ENCODE results near the gene HIGD1B.
A peak's percentile ranks its signal among the peaks of the same experiment; 100 is the strongest.
"Not testable (repeated sequence)": the region's sequence is repeated elsewhere in the genome, so short reads cannot be mapped to it uniquely, and the experiment has no call there.

Gene HIGD1B

GRCh38 chr17:44847586-44847985 lies at the start of gene HIGD1B:
HIGD1B (plus strand) TSS chr17:44847883; CDS start chr17:44848153, 270 bp downstream.
- peaks cover 42% of the 10 kb centered on the region for H3K36me3 Mint-ChIP-seq (ENCODE audit: low read depth)
- H3K9me3 Mint-ChIP-seq, result no peaks in the 10 kb centered on the region
- H3K27me3 Mint-ChIP-seq, result no peaks in the 10 kb centered on the region
- H3K4me3 Mint-ChIP-seq, result no peak within 1 kb of the TSS
- peak within 1 kb of the TSS; percentile 53 for H3K27ac Mint-ChIP-seq
- no peaks in the 10 kb centered on the region for H3K4me1 Mint-ChIP-seq (ENCODE audit: low read depth)
- no peak for DNase-seq

GRCh38 chr17:44798356-44798755 lies 49.3 kb upstream of the HIGD1B start:
- Mint-ChIP-seq H3K36me3 (ENCODE audit: low read depth) (no peaks in the 10 kb centered on the region), H3K27me3 (no peaks in the 10 kb centered on the region)
- no peak for DNase-seq

GRCh38 chr17:44801880-44802279 lies 45.8 kb upstream of the HIGD1B start:
- Mint-ChIP-seq H3K4me3 (no peak overlapping the region), H3K27ac (no peak overlapping the region), H3K4me1 (ENCODE audit: low read depth) (no peaks in the 10 kb centered on the region), H3K9me3 (no peaks in the 10 kb centered on the region), H3K27me3 (peaks cover 5% of the 10 kb centered on the region), H3K36me3 (ENCODE audit: low read depth) (peaks cover 4% of the 10 kb centered on the region)
- DNase-seq, result no peak

More at GRCh38 chr17:44798356-44798755, 49.3 kb upstream of the HIGD1B start:
- Mint-ChIP-seq H3K9me3 (no peaks in the 10 kb centered on the region), H3K27ac (no peak overlapping the region), H3K4me1 (ENCODE audit: low read depth) (peaks cover 4% of the 10 kb centered on the region), H3K4me3 (no peak overlapping the region)

GRCh38 chr17:44804302-44805089 lies 43.2 kb upstream of the HIGD1B start:
- Mint-ChIP-seq H3K27me3 (peaks cover 12% of the 10 kb centered on the region), H3K4me3 (no peak overlapping the region), H3K36me3 (ENCODE audit: low read depth) (peaks cover 4% of the 10 kb centered on the region), H3K4me1 (ENCODE audit: low read depth) (no peaks in the 10 kb centered on the region), H3K9me3 (no peaks in the 10 kb centered on the region), H3K27ac (no peak overlapping the region)
- no peak for DNase-seq

- Mint-ChIP-seq H3K27me3 (peaks cover 12% of the 10 kb centered on the region), H3K36me3 (ENCODE audit: low read depth) (peaks cover 4% of the 10 kb centered on the region), H3K4me1 (ENCODE audit: low read depth) (no peaks in the 10 kb centered on the region), H3K9me3 (no peaks in the 10 kb centered on the region), H3K27ac (no peak overlapping the region), H3K4me3 (no peak overlapping the region)
- DNase-seq, result no peak
These were observed 40.4 kb upstream of the HIGD1B start for GRCh38 chr17:44807093-44807816.

- no peak overlapping the region for H3K4me3 Mint-ChIP-seq
- no peaks in the 10 kb centered on the region for H3K4me1 Mint-ChIP-seq (ENCODE audit: low read depth)
- DNase-seq, result no peak
- peaks cover 4% of the 10 kb centered on the region for H3K36me3 Mint-ChIP-seq (ENCODE audit: low read depth)
- no peaks in the 10 kb centered on the region for H3K9me3 Mint-ChIP-seq
- no peak overlapping the region for H3K27ac Mint-ChIP-seq
- peaks cover 12% of the 10 kb centered on the region for H3K27me3 Mint-ChIP-seq
These were observed 39.9 kb upstream of the HIGD1B start for GRCh38 chr17:44807817-44808155.

- H3K36me3 Mint-ChIP-seq (ENCODE audit: low read depth), result peaks cover 4% of the 10 kb centered on the region
- H3K27me3 Mint-ChIP-seq, result peaks cover 12% of the 10 kb centered on the region
- no peak for DNase-seq
- no peaks in the 10 kb centered on the region for H3K4me1 Mint-ChIP-seq (ENCODE audit: low read depth)
- no peaks in the 10 kb centered on the region for H3K9me3 Mint-ChIP-seq
- H3K4me3 Mint-ChIP-seq, result no peak overlapping the region
- H3K27ac Mint-ChIP-seq, result no peak overlapping the region
These were observed 39.5 kb upstream of the HIGD1B start for GRCh38 chr17:44808156-44808555.

GRCh38 chr17:44808656-44809388 lies 38.9 kb upstream of the HIGD1B start:
- H3K4me3 Mint-ChIP-seq; H3K36me3 Mint-ChIP-seq (ENCODE audit: low read depth); H3K9me3 Mint-ChIP-seq; H3K4me1 Mint-ChIP-seq (ENCODE audit: low read depth); DNase-seq; H3K27ac Mint-ChIP-seq: not testable (repeated sequence)
- H3K27me3 Mint-ChIP-seq, result peaks cover 12% of the 10 kb centered on the region

- Mint-ChIP-seq H3K36me3 (ENCODE audit: low read depth) (no peaks in the 10 kb centered on the region), H3K27me3 (peaks cover 7% of the 10 kb centered on the region), H3K9me3 (no peaks in the 10 kb centered on the region), H3K27ac (no peak overlapping the region), H3K4me3 (no peak overlapping the region), H3K4me1 (ENCODE audit: low read depth) (no peaks in the 10 kb centered on the region)
- DNase-seq, result no peak
These were observed 35.4 kb upstream of the HIGD1B start for GRCh38 chr17:44812263-44812662.

GRCh38 chr17:44818508-44818907 lies 29.2 kb upstream of the HIGD1B start:
- not testable (repeated sequence) for H3K27ac Mint-ChIP-seq; H3K4me3 Mint-ChIP-seq; H3K36me3 Mint-ChIP-seq (ENCODE audit: low read depth); H3K4me1 Mint-ChIP-seq (ENCODE audit: low read depth); DNase-seq; H3K9me3 Mint-ChIP-seq
- peaks cover 28% of the 10 kb centered on the region for H3K27me3 Mint-ChIP-seq

- Mint-ChIP-seq H3K9me3 (no peaks in the 10 kb centered on the region), H3K36me3 (ENCODE audit: low read depth) (no peaks in the 10 kb centered on the region), H3K4me1 (ENCODE audit: low read depth) (no peaks in the 10 kb centered on the region), H3K27me3 (peaks cover 38% of the 10 kb centered on the region), H3K27ac (no peak overlapping the region), H3K4me3 (no peak overlapping the region)
- no peak for DNase-seq
These were observed 27.0 kb upstream of the HIGD1B start for GRCh38 chr17:44820631-44821212.

- H3K4me3 Mint-ChIP-seq; H3K36me3 Mint-ChIP-seq (ENCODE audit: low read depth); H3K27ac Mint-ChIP-seq; H3K9me3 Mint-ChIP-seq: not testable (repeated sequence)
- Mint-ChIP-seq H3K27me3 (peaks cover 65% of the 10 kb centered on the region), H3K4me1 (ENCODE audit: low read depth) (peaks cover 11% of the 10 kb centered on the region)
- peak; percentile 7 for DNase-seq
These were observed 22.4 kb upstream of the HIGD1B start for GRCh38 chr17:44825236-44825635.

GRCh38 chr17:44826123-44826790 lies 21.4 kb upstream of the HIGD1B start:
- H3K4me1 Mint-ChIP-seq (ENCODE audit: low read depth), result peaks cover 14% of the 10 kb centered on the region
- peaks cover 64% of the 10 kb centered on the region for H3K27me3 Mint-ChIP-seq
- H3K4me3 Mint-ChIP-seq, result no peak overlapping the region
- H3K36me3 Mint-ChIP-seq (ENCODE audit: low read depth), result peaks cover 2% of the 10 kb centered on the region
- DNase-seq, result no peak
- H3K9me3 Mint-ChIP-seq, result no peaks in the 10 kb centered on the region
- H3K27ac Mint-ChIP-seq, result no peak overlapping the region

- peaks cover 2% of the 10 kb centered on the region for H3K36me3 Mint-ChIP-seq (ENCODE audit: low read depth)
- DNase-seq, result no peak
- H3K9me3 Mint-ChIP-seq, result no peaks in the 10 kb centered on the region
- H3K4me1 Mint-ChIP-seq (ENCODE audit: low read depth), result peaks cover 14% of the 10 kb centered on the region
- H3K27me3 Mint-ChIP-seq, result peaks cover 75% of the 10 kb centered on the region
- no peak overlapping the region for H3K27ac Mint-ChIP-seq
- H3K4me3 Mint-ChIP-seq, result no peak overlapping the region
These were observed 19.8 kb upstream of the HIGD1B start for GRCh38 chr17:44827863-44828262.
